Measurements from ENCODE around the gene TRAF2. TPM values are rescaled to one million over a fixed set of nuclear protein-coding genes. Genes with fewer than 3 reads are reported as not detected.

TRAF2 gene
- total RNA-seq, 2 donors from 2014 or later, result 8.7 to 10.9 TPM

GRCh38 chr9:136922540-136922939 lies 36.2 kb downstream of the TRAF2 start:
- intact Hi-C loops (cut with DNase I), result no loop called here
- no peak for DNase-seq (ENCODE audit: low spot score)

- DNase-seq (ENCODE audit: low spot score), result no peak
- intact Hi-C loops (cut with DNase I), result no loop called here
These were observed 37.6 kb downstream of the TRAF2 start for GRCh38 chr9:136923881-136924280.

DNA sequence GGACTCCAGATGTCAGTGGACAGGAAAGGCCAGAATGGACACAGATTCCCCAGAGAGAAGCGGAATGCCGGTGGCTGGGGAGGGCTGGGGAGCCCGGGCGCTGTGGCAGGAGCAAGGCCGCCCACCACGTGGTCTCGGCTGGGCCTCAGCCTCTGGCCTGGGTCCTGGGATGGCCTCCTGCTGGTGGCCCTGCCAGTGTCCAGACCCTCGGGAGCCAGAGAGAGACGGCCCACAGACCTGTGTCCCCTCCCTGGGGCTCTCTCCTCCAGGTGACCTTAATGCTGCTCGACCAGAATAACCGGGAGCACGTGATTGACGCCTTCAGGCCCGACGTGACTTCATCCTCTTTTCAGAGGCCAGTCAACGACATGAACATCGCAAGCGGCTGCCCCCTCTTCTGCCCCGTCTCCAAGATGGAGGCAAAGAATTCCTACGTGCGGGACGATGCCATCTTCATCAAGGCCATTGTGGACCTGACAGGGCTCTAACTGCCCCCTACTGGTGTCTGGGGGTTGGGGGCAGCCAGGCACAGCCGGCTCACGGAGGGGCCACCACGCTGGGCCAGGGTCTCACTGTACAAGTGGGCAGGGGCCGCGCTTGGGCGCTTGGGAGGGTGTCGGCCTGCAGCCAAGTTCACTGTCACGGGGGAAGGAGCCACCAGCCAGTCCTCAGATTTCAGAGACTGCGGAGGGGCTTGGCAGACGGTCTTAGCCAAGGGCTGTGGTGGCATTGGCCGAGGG lies 39.3 kb downstream of the TRAF2 start:
- no peak for DNase-seq (ENCODE audit: low spot score)
- intact Hi-C loops (cut with DNase I), result no loop called here

- DNase-seq (ENCODE audit: low spot score), result no peak
- intact Hi-C loops (cut with DNase I), result no loop called here
These were observed 39.9 kb downstream of the TRAF2 start for GRCh38 chr9:136926154-136926704.

- no peak for DNase-seq (ENCODE audit: low spot score)
- intact Hi-C loops (cut with DNase I), result no loop called here
These were observed 40.4 kb downstream of the TRAF2 start for GRCh38 chr9:136926749-136927148.

- intact Hi-C loops (cut with DNase I), result no loop called here
- no peak for DNase-seq (ENCODE audit: low spot score)
These were observed 41.3 kb downstream of the TRAF2 start for GRCh38 chr9:136927343-136928271.

DNA sequence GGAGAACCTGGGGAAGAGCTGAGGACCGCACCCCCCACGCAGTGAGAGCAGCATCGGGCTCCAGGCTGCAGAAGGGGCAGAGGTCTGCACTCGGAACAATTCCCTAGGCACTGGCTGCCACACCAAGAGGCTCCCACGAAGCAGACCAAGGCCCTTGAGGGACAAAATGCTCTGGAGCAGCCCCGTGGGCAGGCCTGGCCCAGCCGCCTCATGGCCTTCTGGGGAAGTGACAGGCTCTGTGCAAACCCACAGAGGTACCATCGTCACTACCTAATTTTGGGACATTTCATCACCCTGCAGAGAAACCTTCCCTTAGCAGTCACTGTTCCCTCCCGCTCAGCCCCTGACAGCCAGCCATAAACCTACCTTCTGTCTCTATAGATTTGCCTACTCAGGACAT lies 42.3 kb downstream of the TRAF2 start:
- intact Hi-C loops (cut with DNase I), result no loop called here
- no peak for DNase-seq (ENCODE audit: low spot score)

- DNase-seq (ENCODE audit: low spot score), result no peak
- intact Hi-C loops (cut with DNase I), result no loop called here
These were observed 43.7 kb downstream of the TRAF2 start for GRCh38 chr9:136930014-136930413.

DNA sequence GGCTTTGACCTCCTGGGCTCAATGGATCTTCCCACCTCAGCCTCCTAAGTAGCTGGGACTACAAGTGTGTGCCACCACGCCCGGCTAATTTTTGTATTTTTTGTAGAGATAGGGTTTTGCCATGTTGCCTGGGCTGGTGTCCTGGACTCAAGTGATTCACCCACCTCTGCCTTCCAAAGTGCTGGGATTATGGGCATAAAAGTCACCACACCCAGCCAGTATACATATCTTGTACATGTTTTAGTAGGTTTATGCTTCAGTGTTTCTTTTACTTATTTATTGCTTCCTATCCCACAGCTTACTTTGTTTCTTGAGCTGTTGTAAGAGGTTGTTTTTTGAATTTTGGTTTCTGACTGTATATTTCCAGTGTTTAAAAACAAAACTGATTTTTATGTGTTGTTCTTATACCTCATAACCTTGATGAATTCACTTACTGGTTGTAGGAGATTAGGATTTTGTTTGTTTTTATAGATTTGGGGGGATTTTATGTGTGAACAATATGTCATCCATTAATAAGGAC lies 45.4 kb downstream of the TRAF2 start:
- intact Hi-C loops (cut with DNase I), result no loop called here
- no peak for DNase-seq (ENCODE audit: low spot score)

DNA sequence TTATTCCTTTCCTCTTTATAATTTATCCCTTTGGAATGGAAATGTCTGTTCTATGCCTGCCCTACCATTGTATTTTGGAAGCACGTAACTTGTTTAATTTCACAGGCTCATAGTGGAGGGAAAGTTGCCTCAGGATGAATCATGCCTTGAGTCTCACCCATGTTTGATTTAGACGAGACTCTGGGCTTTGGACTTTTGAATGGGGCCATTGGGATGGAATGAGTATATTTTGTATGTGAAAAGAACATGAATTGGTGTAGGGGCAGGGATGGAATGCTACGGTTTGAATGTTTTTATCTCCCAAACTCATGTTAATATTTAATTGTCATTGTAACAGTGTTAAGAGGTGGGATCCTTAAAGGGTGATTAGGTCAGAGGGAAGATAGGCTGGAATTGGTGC lies 48.0 kb downstream of the TRAF2 start:
- intact Hi-C loops (cut with DNase I), result no loop called here
- no peak for DNase-seq (ENCODE audit: low spot score)

DNA sequence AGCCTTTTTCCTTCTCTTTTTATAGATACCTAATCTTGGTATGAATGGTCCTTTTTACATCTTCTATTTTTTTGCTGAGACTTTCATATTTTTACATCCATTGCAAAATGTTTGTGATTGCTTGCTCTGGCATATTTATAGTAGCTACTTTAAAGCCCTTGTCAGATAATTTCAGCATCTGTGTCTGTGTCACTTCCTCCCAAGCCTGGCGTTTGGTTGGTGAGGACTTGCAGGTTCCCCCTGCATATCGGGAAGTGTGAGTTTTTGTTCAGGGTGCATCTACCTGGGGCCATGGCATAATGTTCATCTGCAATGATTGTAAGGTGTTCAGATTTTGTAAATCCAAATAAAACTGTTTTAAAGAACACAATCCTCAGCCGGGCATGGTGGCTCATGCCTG lies 49.3 kb downstream of the TRAF2 start:
- intact Hi-C loops (cut with DNase I), result no loop called here
- DNase-seq (ENCODE audit: low spot score), result no peak

- no peak for DNase-seq (ENCODE audit: low spot score)
These were observed 50.4 kb downstream of the TRAF2 start for GRCh38 chr9:136936645-136937170.

GRCh38 chr9:136937186-136938001 lies 51.1 kb downstream of the TRAF2 start:
- no peak for DNase-seq (ENCODE audit: low spot score)
- intact Hi-C loops (cut with DNase I), result no loop called here

More at GRCh38 chr9:136936645-136937170, 50.4 kb downstream of the TRAF2 start:
- intact Hi-C loops (cut with DNase I), result no loop called here

DNA sequence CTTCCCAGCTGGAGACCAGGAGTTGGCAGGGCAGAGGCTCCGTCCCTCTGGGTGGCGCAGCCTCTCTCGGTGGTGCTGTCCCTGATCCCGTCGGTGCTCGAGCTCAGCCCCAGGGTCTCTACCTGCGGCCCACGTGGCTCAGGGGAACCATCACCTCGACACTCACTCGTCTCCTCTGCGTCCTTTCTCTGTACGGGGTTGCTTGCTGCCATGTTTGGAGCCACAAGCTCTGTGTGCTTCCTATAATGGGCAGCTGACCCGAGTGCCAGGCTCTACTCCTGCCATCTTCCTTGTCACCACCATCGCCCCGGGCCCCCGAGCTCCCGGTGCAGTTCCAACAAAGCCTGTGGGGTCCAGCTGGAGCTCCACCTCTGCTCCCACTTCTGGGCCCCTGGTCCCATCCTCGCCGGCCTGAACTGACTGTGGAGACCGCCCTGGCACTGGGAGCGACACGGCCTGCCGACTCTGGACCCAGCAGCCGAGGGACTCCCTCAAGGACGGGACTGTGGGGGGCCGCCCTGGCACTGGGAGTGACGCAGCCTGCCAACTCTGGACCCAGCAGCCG lies 53.2 kb downstream of the TRAF2 start:
- intact Hi-C loops (cut with DNase I), result no loop called here
- no peak for DNase-seq (ENCODE audit: low spot score)

GRCh38 chr9:136939996-136940525 lies 53.7 kb downstream of the TRAF2 start:
- intact Hi-C loops (cut with DNase I), result loop anchor here in 1 of 2 donors (5.0 kb wide), 3 partner anchors 53 to 148 kb away; partner anchors contain the start of genes AJM1, TMEM141 and TRAF2
- DNase-seq (ENCODE audit: low spot score), result no peak

GRCh38 chr9:136940526-136941230 lies 54.4 kb downstream of the TRAF2 start:
- no peak for DNase-seq (ENCODE audit: low spot score)
- intact Hi-C loops (cut with DNase I), result loop anchor here in 1 of 2 donors (5.0 kb wide), 3 partner anchors 53 to 148 kb away; partner anchors contain the start of genes AJM1, TMEM141 and TRAF2
